ENCODE data around the gene POLR1F.
A peak's percentile ranks its signal among the peaks of the same experiment; 100 is the strongest.
"Not testable (repeated sequence)": the region's sequence is repeated elsewhere in the genome, so short reads cannot be mapped to it uniquely, and the experiment has no call there.

The POLR1F gene

GRCh38 chr7:19698331-19698730, 10.5 kb downstream of the POLR1F start:
- no peak overlapping the region for H3K4me3 Mint-ChIP-seq
- no peaks in the 10 kb centered on the region for H3K9me3 Mint-ChIP-seq
- peaks cover 44% of the 10 kb centered on the region for H3K36me3 Mint-ChIP-seq (ENCODE audit: low read depth)
- H3K27ac Mint-ChIP-seq, result no peak overlapping the region
- no peaks in the 10 kb centered on the region for H3K4me1 Mint-ChIP-seq
- H3K27me3 Mint-ChIP-seq, result no peaks in the 10 kb centered on the region
- ATAC-seq, result no peak
- no peak for DNase-seq

GRCh38 chr7:19696926-19697325, 11.9 kb downstream of the POLR1F start:
- H3K36me3 Mint-ChIP-seq (ENCODE audit: low read depth), result peaks cover 32% of the 10 kb centered on the region
- ATAC-seq, result no peak
- DNase-seq, result no peak
- no peaks in the 10 kb centered on the region for H3K9me3 Mint-ChIP-seq
- H3K27ac Mint-ChIP-seq, result no peak overlapping the region
- H3K4me1 Mint-ChIP-seq, result no peaks in the 10 kb centered on the region
- no peaks in the 10 kb centered on the region for H3K27me3 Mint-ChIP-seq
- H3K4me3 Mint-ChIP-seq, result no peak overlapping the region

GRCh38 chr7:19692111-19692828, 16.6 kb downstream of the POLR1F start:
- no peak for ATAC-seq
- Mint-ChIP-seq H3K4me3 (no peak overlapping the region), H3K4me1 (no peaks in the 10 kb centered on the region)

GRCh38 chr7:19690736-19691135, 18.1 kb downstream of the POLR1F start:
- no peaks in the 10 kb centered on the region for H3K4me1 Mint-ChIP-seq
- H3K9me3 Mint-ChIP-seq, result no peaks in the 10 kb centered on the region
- no peak for DNase-seq
- peaks cover 2% of the 10 kb centered on the region for H3K36me3 Mint-ChIP-seq (ENCODE audit: low read depth)
- no peak overlapping the region for H3K4me3 Mint-ChIP-seq
- no peak for ATAC-seq
- no peak overlapping the region for H3K27ac Mint-ChIP-seq
- H3K27me3 Mint-ChIP-seq, result peaks cover 2% of the 10 kb centered on the region

More at GRCh38 chr7:19692111-19692828, 16.6 kb downstream of the POLR1F start:
- DNase-seq, result no peak
- Mint-ChIP-seq H3K36me3 (ENCODE audit: low read depth) (peaks cover 10% of the 10 kb centered on the region), H3K27ac (no peak overlapping the region), H3K9me3 (no peaks in the 10 kb centered on the region), H3K27me3 (peaks cover 2% of the 10 kb centered on the region)

- H3K4me1 Mint-ChIP-seq; H3K27ac Mint-ChIP-seq; ATAC-seq; H3K36me3 Mint-ChIP-seq (ENCODE audit: low read depth); H3K9me3 Mint-ChIP-seq; H3K27me3 Mint-ChIP-seq; DNase-seq; H3K4me3 Mint-ChIP-seq: not testable (repeated sequence)
These were observed 19.7 kb downstream of the POLR1F start for GRCh38 chr7:19689130-19689529.

GRCh38 chr7:19681596-19681995, 27.2 kb downstream of the POLR1F start:
- Mint-ChIP-seq H3K36me3 (ENCODE audit: low read depth) (no peaks in the 10 kb centered on the region), H3K27ac (no peak overlapping the region), H3K4me3 (no peak overlapping the region), H3K27me3 (no peaks in the 10 kb centered on the region), H3K4me1 (peaks cover 8% of the 10 kb centered on the region), H3K9me3 (peaks cover 7% of the 10 kb centered on the region)
- ATAC-seq (no peak), DNase-seq (no peak)

GRCh38 chr7:19677180-19677579, 31.7 kb downstream of the POLR1F start:
- H3K27ac Mint-ChIP-seq, result no peak overlapping the region
- ATAC-seq (peak; percentile 69), DNase-seq (no peak)
- H3K9me3 Mint-ChIP-seq, result peaks cover under 1% of the 10 kb centered on the region
- H3K27me3 Mint-ChIP-seq, result no peaks in the 10 kb centered on the region
- H3K36me3 Mint-ChIP-seq (ENCODE audit: low read depth), result no peaks in the 10 kb centered on the region
- peaks cover 11% of the 10 kb centered on the region for H3K4me1 Mint-ChIP-seq
- H3K4me3 Mint-ChIP-seq, result no peak overlapping the region

GRCh38 chr7:19675816-19676215, 33.0 kb downstream of the POLR1F start:
- no peaks in the 10 kb centered on the region for H3K36me3 Mint-ChIP-seq (ENCODE audit: low read depth)
- H3K27ac Mint-ChIP-seq, result no peak overlapping the region
- H3K4me3 Mint-ChIP-seq, result no peak overlapping the region

GRCh38 chr7:19674266-19674960, 34.4 kb downstream of the POLR1F start:
- Mint-ChIP-seq H3K4me3 (no peak overlapping the region), H3K9me3 (no peaks in the 10 kb centered on the region), H3K27me3 (no peaks in the 10 kb centered on the region), H3K27ac (no peak overlapping the region), H3K4me1 (peaks cover 11% of the 10 kb centered on the region), H3K36me3 (ENCODE audit: low read depth) (no peaks in the 10 kb centered on the region)
- ATAC-seq (no peak), DNase-seq (no peak)

More at GRCh38 chr7:19675816-19676215, 33.0 kb downstream of the POLR1F start:
- DNase-seq (no peak), ATAC-seq (no peak)
- Mint-ChIP-seq H3K4me1 (peaks cover 11% of the 10 kb centered on the region), H3K27me3 (no peaks in the 10 kb centered on the region), H3K9me3 (no peaks in the 10 kb centered on the region)

GRCh38 chr7:19670806-19671205, 38.0 kb downstream of the POLR1F start:
- Mint-ChIP-seq H3K4me3 (no peak overlapping the region), H3K27me3 (peaks cover 3% of the 10 kb centered on the region), H3K4me1 (no peaks in the 10 kb centered on the region), H3K36me3 (ENCODE audit: low read depth) (no peaks in the 10 kb centered on the region), H3K27ac (no peak overlapping the region), H3K9me3 (no peaks in the 10 kb centered on the region)
- DNase-seq, result no peak
- no peak for ATAC-seq

- DNase-seq (no peak), ATAC-seq (no peak)
- H3K27ac Mint-ChIP-seq, result no peak overlapping the region
These were observed 43.3 kb downstream of the POLR1F start for GRCh38 chr7:19665399-19666008.

GRCh38 chr7:19663816-19664462, 44.9 kb downstream of the POLR1F start:
- Mint-ChIP-seq H3K9me3 (no peaks in the 10 kb centered on the region), H3K4me1 (peaks cover 14% of the 10 kb centered on the region), H3K4me3 (no peak overlapping the region), H3K27ac (no peak overlapping the region), H3K27me3 (peaks cover 3% of the 10 kb centered on the region), H3K36me3 (ENCODE audit: low read depth) (no peaks in the 10 kb centered on the region)
- no peak for ATAC-seq
- DNase-seq, result no peak

More at GRCh38 chr7:19665399-19666008, 43.3 kb downstream of the POLR1F start:
- no peak overlapping the region for H3K4me3 Mint-ChIP-seq
- no peaks in the 10 kb centered on the region for H3K36me3 Mint-ChIP-seq (ENCODE audit: low read depth)
- peaks cover 3% of the 10 kb centered on the region for H3K27me3 Mint-ChIP-seq
- H3K4me1 Mint-ChIP-seq, result peaks cover 14% of the 10 kb centered on the region
- H3K9me3 Mint-ChIP-seq, result no peaks in the 10 kb centered on the region

- Mint-ChIP-seq H3K27ac (no peak overlapping the region), H3K9me3 (peaks cover 26% of the 10 kb centered on the region), H3K4me3 (no peak overlapping the region), H3K36me3 (ENCODE audit: low read depth) (peaks cover 2% of the 10 kb centered on the region), H3K4me1 (no peaks in the 10 kb centered on the region), H3K27me3 (no peaks in the 10 kb centered on the region)
- no peak for ATAC-seq
- no peak for DNase-seq
These were observed 60.0 kb downstream of the POLR1F start for GRCh38 chr7:19648791-19649190.
